GM18517 (cell line): ENCODE data around the gene PDIA2.
"Not testable (repeated sequence)": the region's sequence is repeated elsewhere in the genome, so short reads cannot be mapped to it uniquely, and the experiment has no call there.

Experiments used
- ATAC-seq: cut with Tn5 transposase; IDR thresholded peaks from one replicate; pipeline ENCODE4 v1.9.1; 2021; ENCODE audit warnings: mild to moderate bottlenecking, moderate library complexity; ENCODE audit not compliant: unreplicated experiment

Gene PDIA2

GRCh38 chr16:263944-264343, 19.0 kb upstream of the PDIA2 start:
- ATAC-seq = no peak

GRCh38 chr16:264440-264951, 18.5 kb upstream of the PDIA2 start:
- ATAC-seq = no peak

GRCh38 chr16:265002-265529, 17.9 kb upstream of the PDIA2 start:
- no peak for ATAC-seq

- no peak for ATAC-seq
Measured at GRCh38 chr16:265711-266110, 17.3 kb upstream of the PDIA2 start.

- no peak for ATAC-seq
Measured at GRCh38 chr16:266258-267164, 16.5 kb upstream of the PDIA2 start.

- ATAC-seq = not testable (repeated sequence)
Measured at GRCh38 chr16:267562-267961, 15.4 kb upstream of the PDIA2 start.

GRCh38 chr16:268141-269053, 14.6 kb upstream of the PDIA2 start:
- ATAC-seq = no peak

- no peak for ATAC-seq
Measured at GRCh38 chr16:269061-269796, 13.7 kb upstream of the PDIA2 start.

GRCh38 chr16:270381-271255, 12.3 kb upstream of the PDIA2 start:
- ATAC-seq = no peak

- ATAC-seq = no peak
Measured at GRCh38 chr16:272633-273546, 10.1 kb upstream of the PDIA2 start.

GRCh38 chr16:273547-274421, 9.2 kb upstream of the PDIA2 start:
- ATAC-seq = no peak

- ATAC-seq = no peak
Measured at GRCh38 chr16:275041-275641, 7.8 kb upstream of the PDIA2 start.

- ATAC-seq = no peak
Measured at GRCh38 chr16:275786-276232, 7.2 kb upstream of the PDIA2 start, which contains the start of gene RGS11. TSS of gene RGS11 (minus strand) at chr16:275944. CDS start at chr16:275911, 33 bp downstream.

GRCh38 chr16:276426-277077, 6.4 kb upstream of the PDIA2 start:
- no peak for ATAC-seq

GRCh38 chr16:278863-279366, 4.0 kb upstream of the PDIA2 start:
- no peak for ATAC-seq

GRCh38 chr16:279531-279930, 3.4 kb upstream of the PDIA2 start:
- ATAC-seq = no peak
